ENCODE measurements around the gene NPTN. TPM values are rescaled to one million over a fixed set of nuclear protein-coding genes. Genes with fewer than 3 reads are reported as not detected.
A peak's percentile ranks its signal among the peaks of the same experiment; 100 is the strongest.
"Not testable (repeated sequence)": the region's sequence is repeated elsewhere in the genome, so short reads cannot be mapped to it uniquely, and the experiment has no call there.

Gene NPTN
- total RNA-seq, 2 experiments from 2014 or later: 45.5 to 54.0 TPM

- H3K36me3 Mint-ChIP-seq: peaks cover 44% of the 10 kb centered on the region
- no peaks in the 10 kb centered on the region for H3K9me3 Mint-ChIP-seq (ENCODE audit: low read depth)
- DNase-seq (no peak), ATAC-seq (no peak)
- CTCF ChIA-PET: interaction anchor here (1.6 to 4.7 kb wide), 3 partner anchors 11 to 128 kb away, joined by 6 to 39 read pairs (median 18); no protein-coding TSS in a partner anchor
- H3K27me3 Mint-ChIP-seq: no peaks in the 10 kb centered on the region
- peaks cover 64% of the 10 kb centered on the region for H3K4me1 Mint-ChIP-seq
- H3K4me3 Mint-ChIP-seq: no peak overlapping the region
- H3K27ac Mint-ChIP-seq: no peak overlapping the region
Observed at GRCh38 chr15:73572296-73572695, 60.9 kb downstream of the NPTN start.

GRCh38 chr15:73571346-73571745 is 61.8 kb downstream of the NPTN start:
- no peaks in the 10 kb centered on the region for H3K27me3 Mint-ChIP-seq
- CTCF ChIA-PET: interaction anchor here (1.6 to 4.7 kb wide), 3 partner anchors 10 to 129 kb away, joined by 6 to 39 read pairs (median 18); no protein-coding TSS in a partner anchor
- H3K4me1 Mint-ChIP-seq: peaks cover 64% of the 10 kb centered on the region
- DNase-seq (no peak), ATAC-seq (peak; percentile 43)
- H3K36me3 Mint-ChIP-seq: peaks cover 44% of the 10 kb centered on the region
- H3K27ac Mint-ChIP-seq: peak overlapping the region; percentile 39
- no peaks in the 10 kb centered on the region for H3K9me3 Mint-ChIP-seq (ENCODE audit: low read depth)
- no peak overlapping the region for H3K4me3 Mint-ChIP-seq

- Mint-ChIP-seq H3K27ac (peak overlapping the region; percentile 59), H3K4me3 (peak overlapping the region; percentile 12), H3K27me3 (no peaks in the 10 kb centered on the region), H3K36me3 (peaks cover 39% of the 10 kb centered on the region), H3K4me1 (peaks cover 62% of the 10 kb centered on the region), H3K9me3 (ENCODE audit: low read depth) (no peaks in the 10 kb centered on the region)
- DNase-seq (peak; percentile 52), ATAC-seq (peak; percentile 60)
- CTCF ChIA-PET: interaction anchor here (1.1 to 4.7 kb wide), 7 partner anchors 9 to 130 kb away, joined by 3 to 39 read pairs (median 6); no protein-coding TSS in a partner anchor
Observed at GRCh38 chr15:73570355-73571032, 62.7 kb downstream of the NPTN start.

- H3K9me3 Mint-ChIP-seq (ENCODE audit: low read depth): no peaks in the 10 kb centered on the region
- ATAC-seq (peak; percentile 34), DNase-seq (no peak)
- no peaks in the 10 kb centered on the region for H3K27me3 Mint-ChIP-seq
- peaks cover 70% of the 10 kb centered on the region for H3K4me1 Mint-ChIP-seq
- H3K36me3 Mint-ChIP-seq: peaks cover 39% of the 10 kb centered on the region
- H3K27ac Mint-ChIP-seq: peak overlapping the region; percentile 7
- CTCF ChIA-PET: interaction anchor here (0.6 to 4.7 kb wide), 13 partner anchors 8 to 443 kb away, joined by 3 to 39 read pairs (median 4); no protein-coding TSS in a partner anchor
- peak overlapping the region; percentile 10 for H3K4me3 Mint-ChIP-seq
Observed at GRCh38 chr15:73569361-73569760, 63.8 kb downstream of the NPTN start.

GRCh38 chr15:73568564-73569280 is 64.5 kb downstream of the NPTN start:
- CTCF ChIA-PET: interaction anchor here (0.6 to 4.7 kb wide), 11 partner anchors 8 to 442 kb away, joined by 3 to 39 read pairs (median 5); no protein-coding TSS in a partner anchor
- no peak for DNase-seq
- ATAC-seq: no peak
- H3K36me3 Mint-ChIP-seq: peaks cover 36% of the 10 kb centered on the region
- H3K4me3 Mint-ChIP-seq: peak overlapping the region; percentile 27
- peaks cover 70% of the 10 kb centered on the region for H3K4me1 Mint-ChIP-seq
- H3K27ac Mint-ChIP-seq: peak overlapping the region; percentile 27
- no peaks in the 10 kb centered on the region for H3K27me3 Mint-ChIP-seq
- no peaks in the 10 kb centered on the region for H3K9me3 Mint-ChIP-seq (ENCODE audit: low read depth)

GRCh38 chr15:73567020-73567419 is 66.2 kb downstream of the NPTN start:
- Mint-ChIP-seq H3K4me3 (no peak overlapping the region), H3K27ac (no peak overlapping the region), H3K9me3 (ENCODE audit: low read depth) (no peaks in the 10 kb centered on the region), H3K4me1 (peaks cover 67% of the 10 kb centered on the region), H3K36me3 (peaks cover 41% of the 10 kb centered on the region), H3K27me3 (no peaks in the 10 kb centered on the region)
- CTCF ChIA-PET: interaction anchor here (1.2 to 2.8 kb wide), 3 partner anchors 9 to 138 kb away, joined by 3 to 12 read pairs (median 7); no protein-coding TSS in a partner anchor
- no peak for ATAC-seq
- DNase-seq: no peak

GRCh38 chr15:73564255-73564654 is 68.9 kb downstream of the NPTN start:
- Mint-ChIP-seq H3K4me1 (peaks cover 45% of the 10 kb centered on the region), H3K4me3 (no peak overlapping the region), H3K27me3 (no peaks in the 10 kb centered on the region), H3K9me3 (ENCODE audit: low read depth) (no peaks in the 10 kb centered on the region), H3K36me3 (peaks cover 25% of the 10 kb centered on the region), H3K27ac (no peak overlapping the region)
- DNase-seq: no peak
- ATAC-seq: peak; percentile 30
- CTCF ChIA-PET: interaction anchor here (0.5 to 5.6 kb wide), 2 partner anchors 72 to 292 kb away, joined by 3 to 117 read pairs; partner anchors contain the start of gene NPTN

- DNase-seq: no peak
- ATAC-seq: peak; percentile 70
Observed at GRCh38 chr15:73560501-73561117, 72.6 kb downstream of the NPTN start.

GRCh38 chr15:73558529-73558928 is 74.7 kb downstream of the NPTN start:
- ATAC-seq: no peak
- CTCF ChIA-PET: interaction anchor here (1.0 to 5.6 kb wide), 4 partner anchors 11 to 147 kb away, joined by 3 to 117 read pairs (median 40); partner anchors contain the start of gene NPTN

More at GRCh38 chr15:73560501-73561117, 72.6 kb downstream of the NPTN start:
- no peak overlapping the region for H3K27ac Mint-ChIP-seq
- peaks cover 27% of the 10 kb centered on the region for H3K36me3 Mint-ChIP-seq
- H3K4me1 Mint-ChIP-seq: peaks cover 23% of the 10 kb centered on the region
- H3K9me3 Mint-ChIP-seq (ENCODE audit: low read depth): no peaks in the 10 kb centered on the region
- no peaks in the 10 kb centered on the region for H3K27me3 Mint-ChIP-seq
- CTCF ChIA-PET: interaction anchor here (0.7 to 5.6 kb wide), 15 partner anchors 9 to 319 kb away, joined by 3 to 117 read pairs (median 5); partner anchors contain the start of gene NPTN
- H3K4me3 Mint-ChIP-seq: no peak overlapping the region

GRCh38 chr15:73555080-73555479 is 78.1 kb downstream of the NPTN start:
- CTCF ChIA-PET: interaction anchor here (0.7 to 4.1 kb wide), 2 partner anchors 9 to 81 kb away, joined by 3 to 31 read pairs; no protein-coding TSS in a partner anchor
- Mint-ChIP-seq H3K27ac (peak overlapping the region; percentile 3), H3K9me3 (ENCODE audit: low read depth) (no peaks in the 10 kb centered on the region), H3K27me3 (no peaks in the 10 kb centered on the region), H3K4me1 (peaks cover 3% of the 10 kb centered on the region), H3K36me3 (peaks cover 10% of the 10 kb centered on the region), H3K4me3 (no peak overlapping the region)
- ATAC-seq: no peak
- no peak for DNase-seq

More at GRCh38 chr15:73558529-73558928, 74.7 kb downstream of the NPTN start:
- H3K27me3 Mint-ChIP-seq: no peaks in the 10 kb centered on the region
- DNase-seq: no peak
- H3K36me3 Mint-ChIP-seq: peaks cover 23% of the 10 kb centered on the region
- no peak overlapping the region for H3K4me3 Mint-ChIP-seq
- no peaks in the 10 kb centered on the region for H3K9me3 Mint-ChIP-seq (ENCODE audit: low read depth)
- no peak overlapping the region for H3K27ac Mint-ChIP-seq
- H3K4me1 Mint-ChIP-seq: peaks cover 9% of the 10 kb centered on the region

- no peaks in the 10 kb centered on the region for H3K36me3 Mint-ChIP-seq
- H3K4me3 Mint-ChIP-seq: no peak overlapping the region
- no peak overlapping the region for H3K27ac Mint-ChIP-seq
- no peaks in the 10 kb centered on the region for H3K27me3 Mint-ChIP-seq
- CTCF ChIA-PET: interaction anchor here (1.4 to 2.4 kb wide), 3 partner anchors 86 to 155 kb away, joined by 4 to 9 read pairs (median 7); no protein-coding TSS in a partner anchor
- ATAC-seq: no peak
- H3K9me3 Mint-ChIP-seq (ENCODE audit: low read depth): no peaks in the 10 kb centered on the region
- H3K4me1 Mint-ChIP-seq: no peaks in the 10 kb centered on the region
- DNase-seq: no peak
Observed at GRCh38 chr15:73550190-73550589, 83.0 kb downstream of the NPTN start.

- not testable (repeated sequence) for ATAC-seq; H3K4me1 Mint-ChIP-seq; H3K36me3 Mint-ChIP-seq; H3K27ac Mint-ChIP-seq; H3K4me3 Mint-ChIP-seq; H3K9me3 Mint-ChIP-seq (ENCODE audit: low read depth); DNase-seq; H3K27me3 Mint-ChIP-seq
- CTCF ChIA-PET: interaction anchor here (2.4 kb wide), 1 partner anchor 156 kb away, joined by 7 read pairs; no protein-coding TSS in a partner anchor
Observed at GRCh38 chr15:73548925-73549324, 84.3 kb downstream of the NPTN start.

GRCh38 chr15:73541479-73541878 is 91.7 kb downstream of the NPTN start:
- no peaks in the 10 kb centered on the region for H3K36me3 Mint-ChIP-seq
- H3K27me3 Mint-ChIP-seq: no peaks in the 10 kb centered on the region
- CTCF ChIA-PET: no interaction called here
- no peak for ATAC-seq
- H3K9me3 Mint-ChIP-seq (ENCODE audit: low read depth): no peaks in the 10 kb centered on the region
- no peaks in the 10 kb centered on the region for H3K4me1 Mint-ChIP-seq
- no peak overlapping the region for H3K27ac Mint-ChIP-seq
- no peak overlapping the region for H3K4me3 Mint-ChIP-seq
- no peak for DNase-seq

All from activated CD8-positive, alpha-beta memory T cell treated with anti-CD3 and anti-CD28 coated beads, Interleukin-2, amount 10 ng/mL, durations not matched to agents 7 days and 5 days (primary cell).